Measurements from ENCODE around the gene CALCB. TPM values are rescaled to one million over a fixed set of nuclear protein-coding genes. Genes with fewer than 3 reads are reported as not detected.

The CALCB gene
- total RNA-seq, 1 experiment from 2014 or later: not detected

- H3K14ac ChIP-seq (ENCODE audit: insufficient read depth, low read length): no peak overlapping the region
- peaks cover 7% of the 10 kb centered on the region for H3K27me3 Mint-ChIP-seq (ENCODE audit: low read depth)
- no peak for DNase-seq
- H3K23ac ChIP-seq (ENCODE audit: insufficient read length, low read depth, low read length): no peak overlapping the region
- no peaks in the 10 kb centered on the region for H3K79me2 ChIP-seq (ENCODE audit: insufficient read depth, low read length)
- no peaks in the 10 kb centered on the region for H3K79me1 ChIP-seq (ENCODE audit: insufficient read depth, low read depth, low read length, poor library complexity, severe bottlenecking)
- H3K23me2 ChIP-seq (ENCODE audit: insufficient read length, low read depth, low read length, poor library complexity, severe bottlenecking): no peaks in the 10 kb centered on the region
- H2AFZ ChIP-seq (ENCODE audit: low read length): no peak overlapping the region
- H3K4ac ChIP-seq (ENCODE audit: low read depth, low read length): no peak overlapping the region
- H3K27me3 ChIP-seq (ENCODE audit: insufficient read depth, low read length): no peaks in the 10 kb centered on the region
- H3K9me3 Mint-ChIP-seq: no peaks in the 10 kb centered on the region; a peak in 1 of 5 replicates
- no peaks in the 10 kb centered on the region for H3K4me1 ChIP-seq (ENCODE audit: insufficient read depth, low read length)
- H3K27ac ChIP-seq (ENCODE audit: insufficient read length, low read depth, low read length): no peak overlapping the region
- H2BK20ac ChIP-seq (ENCODE audit: low read depth, low read length, poor library complexity, severe bottlenecking): no peak overlapping the region
- no peak overlapping the region for H2AK5ac ChIP-seq (ENCODE audit: insufficient read length, low read length)
- no peak overlapping the region for H2BK15ac ChIP-seq (ENCODE audit: low read depth, low read length)
- H3T11ph ChIP-seq (ENCODE audit: low read length): no peak overlapping the region
- no peak overlapping the region for H2BK120ac ChIP-seq (ENCODE audit: low read depth, low read length, poor library complexity, severe bottlenecking)
- no peak overlapping the region for H3K18ac ChIP-seq (ENCODE audit: insufficient read length, low read depth, low read length)
- H4K20me1 ChIP-seq (ENCODE audit: control insufficient read depth, insufficient read depth, insufficient read length): no peaks in the 10 kb centered on the region
- no peaks in the 10 kb centered on the region for H3K4me1 Mint-ChIP-seq
- WGBS (ENCODE audit: extremely low coverage, insufficient read length, low lambda C conversion rate): no CpG with 5 or more reads among the region's 2 CpGs
- no peak overlapping the region for H3K27ac Mint-ChIP-seq
- no peak overlapping the region for H3K4me3 Mint-ChIP-seq
- H4K8ac ChIP-seq (replicated peaks; ENCODE audit: insufficient read length, low read depth, low read length): no peak overlapping the region
- no peaks in the 10 kb centered on the region for H3K36me3 Mint-ChIP-seq (ENCODE audit: insufficient read depth in 1 of 3, low read depth in 3 of 3)
- H3K9me3 ChIP-seq (ENCODE audit: control insufficient read depth, low read depth, low read length): no peaks in the 10 kb centered on the region
- H3K9ac ChIP-seq (ENCODE audit: extremely low read depth, insufficient read length, low read length): no peak overlapping the region
- no peak overlapping the region for H3K4me2 ChIP-seq (ENCODE audit: insufficient read depth, insufficient read length, low read length)
- H4K5ac ChIP-seq (ENCODE audit: insufficient read length, low read depth, low read length): no peak overlapping the region
- H3K56ac ChIP-seq (ENCODE audit: insufficient read length, low read depth, low read length): no peak overlapping the region
- no peak overlapping the region for H2BK12ac ChIP-seq (ENCODE audit: insufficient read length, low read depth, low read length)
- H4K91ac ChIP-seq (ENCODE audit: insufficient read length, low read depth, low read length): no peak overlapping the region
- H2BK5ac ChIP-seq (ENCODE audit: insufficient read length, low read length): no peak overlapping the region
- no peak for TF ChIP-seq CTCF (conservative IDR thresholded peaks at IDR 0.05)
Measured at GRCh38 chr11:15124528-15124927, 51.1 kb downstream of the CALCB start.
